ENCODE data around the gene RUSC2. TPM values are rescaled to one million over a fixed set of nuclear protein-coding genes. Genes with fewer than 3 reads are reported as not detected.
A peak's percentile ranks its signal among the peaks of the same experiment; 100 is the strongest.

Gene RUSC2
- total and polyA plus RNA-seq, 2 donors (not counting 1 experiment from before 2014, with no cell fraction given): 0.27 to 0.76 TPM

GRCh38 chr9:35478871-35479270 is 11.0 kb upstream of the RUSC2 start:
- no peaks in the 10 kb centered on the region for H3K4me1 ChIP-seq (ENCODE audit: control insufficient read depth in 2 of 2, insufficient read depth in 2 of 2, low read length in 2 of 2)
- no peaks in the 10 kb centered on the region for H3K9me3 Mint-ChIP-seq (ENCODE audit: insufficient read depth)
- H2AFZ ChIP-seq (ENCODE audit: insufficient read depth, low read depth, low read length, poor library complexity, severe bottlenecking): no peak overlapping the region
- no peak overlapping the region for H3K27ac Mint-ChIP-seq
- no peaks in the 10 kb centered on the region for H3K9me3 ChIP-seq (ENCODE audit: control extremely low read depth in 1 of 3, control insufficient read depth in 2 of 3, insufficient read depth in 1 of 3, low read length in 2 of 3)
- no peak for DNase-seq
- H4K20me1 ChIP-seq (ENCODE audit: control insufficient read depth, insufficient read depth, low read length, poor library complexity, severe bottlenecking): no peaks in the 10 kb centered on the region
- CTCF ChIA-PET: interaction anchor here (0.7 to 9.4 kb wide), 8 partner anchors 17 to 580 kb away, joined by 3 to 109 read pairs (median 4); partner anchors contain the start of gene ATOSB
- no peaks in the 10 kb centered on the region for H3K4me1 Mint-ChIP-seq
- no peak overlapping the region for H3K9ac ChIP-seq (ENCODE audit: low read length)
- H3K4me3 Mint-ChIP-seq: no peak overlapping the region
- POLR2A ChIA-PET: no interaction called here
- H3K4me3 ChIP-seq (ENCODE audit: control extremely low read depth in 1 of 5, extremely low read depth in 1 of 5, insufficient read depth in 1 of 5, low read depth in 2 of 5, low read length in 4 of 5): no peak overlapping the region
- intact Hi-C loops (cut with micrococcal nuclease): no loop called here
- WGBS (ENCODE audit: insufficient coverage): no CpG with 5 or more reads among the region's 1 CpG
- no peak for TF ChIP-seq EZH2 (IDR thresholded peaks at IDR 0.05; ENCODE audit: borderline replicate concordance, insufficient read depth, low read depth, low read length, poor library complexity, severe bottlenecking)
- TF ChIP-seq, protein P1, sequence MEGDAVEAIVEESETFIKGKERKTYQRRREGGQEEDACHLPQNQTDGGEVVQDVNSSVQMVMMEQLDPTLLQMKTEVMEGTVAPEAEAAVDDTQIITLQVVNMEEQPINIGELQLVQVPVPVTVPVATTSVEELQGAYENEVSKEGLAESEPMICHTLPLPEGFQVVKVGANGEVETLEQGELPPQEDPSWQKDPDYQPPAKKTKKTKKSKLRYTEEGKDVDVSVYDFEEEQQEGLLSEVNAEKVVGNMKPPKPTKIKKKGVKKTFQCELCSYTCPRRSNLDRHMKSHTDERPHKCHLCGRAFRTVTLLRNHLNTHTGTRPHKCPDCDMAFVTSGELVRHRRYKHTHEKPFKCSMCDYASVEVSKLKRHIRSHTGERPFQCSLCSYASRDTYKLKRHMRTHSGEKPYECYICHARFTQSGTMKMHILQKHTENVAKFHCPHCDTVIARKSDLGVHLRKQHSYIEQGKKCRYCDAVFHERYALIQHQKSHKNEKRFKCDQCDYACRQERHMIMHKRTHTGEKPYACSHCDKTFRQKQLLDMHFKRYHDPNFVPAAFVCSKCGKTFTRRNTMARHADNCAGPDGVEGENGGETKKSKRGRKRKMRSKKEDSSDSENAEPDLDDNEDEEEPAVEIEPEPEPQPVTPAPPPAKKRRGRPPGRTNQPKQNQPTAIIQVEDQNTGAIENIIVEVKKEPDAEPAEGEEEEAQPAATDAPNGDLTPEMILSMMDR (IDR thresholded peaks at IDR 0.05): no peak
- H3K27me3 ChIP-seq (replicated peaks in 1 of 4; ENCODE audit: control extremely low read depth in 1 of 4, control insufficient read depth in 3 of 4, insufficient read depth in 4 of 4, low read length in 3 of 4): peaks cover 0 to 15% (median 0%) of the 10 kb centered on the region in 4 experiments
- H3K4me2 ChIP-seq (replicated peaks; ENCODE audit: low read depth, low read length, poor library complexity, severe bottlenecking): no peak overlapping the region
- no peak for ATAC-seq (ENCODE audit: low read depth)
- no peak overlapping the region for H3K27ac ChIP-seq (ENCODE audit: low read length in 2 of 2)
- H3K79me2 ChIP-seq (ENCODE audit: control insufficient read depth, insufficient read depth, low read length): no peaks in the 10 kb centered on the region
- no peaks in the 10 kb centered on the region for H3K36me3 ChIP-seq (replicated peaks in 1 of 2; ENCODE audit: control extremely low read depth in 1 of 2, control insufficient read depth in 1 of 2, extremely low read depth in 1 of 2, insufficient read depth in 2 of 2, low read length in 1 of 2)
- peaks cover 23% of the 10 kb centered on the region for H3K27me3 Mint-ChIP-seq

- Histone ChIP-seq H3K4me1 (ENCODE audit: control insufficient read depth in 2 of 2, insufficient read depth in 2 of 2, low read length in 2 of 2) (no peaks in the 10 kb centered on the region), H3K79me2 (ENCODE audit: control insufficient read depth, insufficient read depth, low read length) (no peaks in the 10 kb centered on the region), H3K9ac (ENCODE audit: low read length) (no peak overlapping the region), H3K27me3 (replicated peaks in 1 of 4; ENCODE audit: control extremely low read depth in 1 of 4, control insufficient read depth in 3 of 4, insufficient read depth in 4 of 4, low read length in 3 of 4) (peaks cover 0 to 6% (median 0%) of the 10 kb centered on the region in 4 experiments), H3K9me3 (ENCODE audit: control extremely low read depth in 1 of 3, control insufficient read depth in 2 of 3, insufficient read depth in 1 of 3, low read length in 2 of 3) (no peaks in the 10 kb centered on the region), H3K27ac (ENCODE audit: low read length in 2 of 2) (no peak overlapping the region), H3K4me2 (replicated peaks; ENCODE audit: low read depth, low read length, poor library complexity, severe bottlenecking) (no peak overlapping the region), H2AFZ (ENCODE audit: insufficient read depth, low read depth, low read length, poor library complexity, severe bottlenecking) (no peak overlapping the region), H3K4me3 (ENCODE audit: control extremely low read depth in 1 of 5, extremely low read depth in 1 of 5, insufficient read depth in 1 of 5, low read depth in 2 of 5, low read length in 4 of 5) (no peak overlapping the region), H4K20me1 (ENCODE audit: control insufficient read depth, insufficient read depth, low read length, poor library complexity, severe bottlenecking) (no peaks in the 10 kb centered on the region), H3K36me3 (replicated peaks in 1 of 2; ENCODE audit: control extremely low read depth in 1 of 2, control insufficient read depth in 1 of 2, extremely low read depth in 1 of 2, insufficient read depth in 2 of 2, low read length in 1 of 2) (no peaks in the 10 kb centered on the region)
- ChIA-PET CTCF (interaction anchor here (0.7 kb wide), 1 partner anchor 88 kb away, joined by 3 read pairs; no protein-coding TSS in a partner anchor), POLR2A (no interaction called here)
- no peak overlapping the region for H3K4me3 Mint-ChIP-seq
- H3K9me3 Mint-ChIP-seq (ENCODE audit: insufficient read depth): no peaks in the 10 kb centered on the region
- peaks cover 13% of the 10 kb centered on the region for H3K27me3 Mint-ChIP-seq
- DNase-seq (peak; percentile 26), ATAC-seq (ENCODE audit: low read depth) (peak; percentile 36)
- no peak overlapping the region for H3K27ac Mint-ChIP-seq
- no peak for TF ChIP-seq EZH2 (IDR thresholded peaks at IDR 0.05; ENCODE audit: borderline replicate concordance, insufficient read depth, low read depth, low read length, poor library complexity, severe bottlenecking)
- TF ChIP-seq, protein P1 (IDR thresholded peaks at IDR 0.05): peak; percentile 56
- WGBS (ENCODE audit: insufficient coverage): 71% methylated on average over 4 of the region's 4 CpGs
- H3K4me1 Mint-ChIP-seq: no peaks in the 10 kb centered on the region
- intact Hi-C loops (cut with micrococcal nuclease): no loop called here
These were observed 8.4 kb upstream of the RUSC2 start for GRCh38 chr9:35481347-35481975.

Data from B cell (primary cell).